Measurements from ENCODE around the gene PDIA5.

The PDIA5 gene

DNA sequence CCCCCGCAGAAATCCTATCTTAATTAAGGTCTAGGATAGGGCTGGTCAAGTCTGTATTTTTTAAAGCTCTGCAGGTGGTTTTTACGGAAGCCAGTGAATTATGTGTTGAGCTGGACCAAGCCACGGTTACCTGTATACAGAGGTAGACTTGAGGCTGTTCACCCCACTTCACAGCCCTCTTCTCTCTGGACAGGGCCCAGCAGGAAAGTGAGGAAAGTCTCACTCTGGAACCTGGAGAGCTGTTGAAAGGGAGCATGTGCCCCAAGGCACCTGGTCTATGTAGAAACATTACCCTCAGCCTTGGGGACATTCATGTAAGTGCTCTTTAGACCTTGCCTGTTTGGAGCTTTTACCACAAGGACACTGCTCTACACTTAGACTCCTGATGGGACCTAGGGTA lies 46.1 kb upstream of the PDIA5 start:
- Histone ChIP-seq H3K4me3 (ENCODE audit: insufficient read depth in 1 of 2, low read depth in 1 of 2, low read length in 2 of 2) (no peak overlapping the region), H3K4me2 (ENCODE audit: low read length, poor library complexity, severe bottlenecking) (no peak overlapping the region), H3K36me3 (ENCODE audit: control insufficient read depth in 1 of 2, insufficient read depth in 2 of 2, low read depth in 1 of 2, low read length in 2 of 2) (no peaks in the 10 kb centered on the region), H3K79me1 (replicated peaks; ENCODE audit: low read length, poor library complexity, severe bottlenecking) (no peaks in the 10 kb centered on the region), H3K27ac (ENCODE audit: low read length, poor library complexity, severe bottlenecking) (no peak overlapping the region), H3K14ac (ENCODE audit: low read length in 2 of 2) (no peak overlapping the region), H2AFZ (ENCODE audit: low read depth, low read length) (no peak overlapping the region), H3K27me3 (ENCODE audit: control insufficient read depth in 1 of 2, insufficient read depth in 1 of 2, low read length in 2 of 2) (peaks cover 86 to 92% of the 10 kb centered on the region in 2 experiments), H3K9ac (ENCODE audit: low read length) (no peak overlapping the region), H2BK120ac (ENCODE audit: low read depth, low read length) (no peak overlapping the region), H2AK5ac (ENCODE audit: low read length, severe bottlenecking) (no peak overlapping the region), H4K91ac (ENCODE audit: low read length) (no peak overlapping the region), H3K9me3 (ENCODE audit: control insufficient read depth, low read length) (peaks cover 11% of the 10 kb centered on the region), H2BK12ac (ENCODE audit: low read length in 2 of 2) (no peak overlapping the region), H3K4me1 (ENCODE audit: control insufficient read depth, insufficient read depth, low read depth, low read length) (no peaks in the 10 kb centered on the region), H2BK15ac (ENCODE audit: low read depth, poor library complexity, severe bottlenecking) (no peak overlapping the region), H2BK5ac (ENCODE audit: low read depth, low read length, poor library complexity, severe bottlenecking) (no peak overlapping the region), H4K8ac (ENCODE audit: low read length) (no peak overlapping the region), H3K18ac (ENCODE audit: low read depth in 1 of 2, low read length in 2 of 2) (no peak overlapping the region), H3K23ac (ENCODE audit: low read length in 2 of 2) (no peak overlapping the region), H3K4ac (ENCODE audit: low read depth in 1 of 2, low read length in 2 of 2) (no peak overlapping the region)
- DNase-seq: no peak
- 89% methylated on average over 3 of the region's 3 CpGs for WGBS

DNA sequence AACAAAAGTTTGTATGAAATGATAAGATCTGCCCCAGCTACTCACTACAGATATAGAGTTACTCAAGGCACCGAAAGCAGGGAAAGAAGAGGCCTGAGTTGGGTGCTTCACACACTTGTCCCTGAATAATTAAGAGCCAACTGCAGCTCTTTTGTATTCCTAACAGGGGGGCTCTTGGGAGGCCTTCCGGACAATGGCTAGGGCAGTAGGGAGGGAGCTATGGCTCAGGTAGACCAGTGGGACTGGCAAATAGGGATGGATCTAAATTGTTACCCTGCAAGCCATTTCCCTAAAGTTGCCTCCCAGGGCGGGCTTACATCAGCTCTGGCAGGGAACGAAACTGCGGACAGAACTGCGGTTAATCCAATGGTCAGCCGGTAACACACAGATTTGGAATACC lies 45.4 kb upstream of the PDIA5 start:
- H4K91ac ChIP-seq (ENCODE audit: low read length): no peak overlapping the region
- no peak overlapping the region for H2BK15ac ChIP-seq (ENCODE audit: low read depth, poor library complexity, severe bottlenecking)
- H3K9ac ChIP-seq (ENCODE audit: low read length): no peak overlapping the region
- DNase-seq: no peak
- H3K27ac ChIP-seq (ENCODE audit: low read length, poor library complexity, severe bottlenecking): no peak overlapping the region
- no peak overlapping the region for H3K18ac ChIP-seq (ENCODE audit: low read depth in 1 of 2, low read length in 2 of 2)
- no peak overlapping the region for H2AFZ ChIP-seq (ENCODE audit: low read depth, low read length)
- no peaks in the 10 kb centered on the region for H3K36me3 ChIP-seq (ENCODE audit: control insufficient read depth in 1 of 2, insufficient read depth in 2 of 2, low read depth in 1 of 2, low read length in 2 of 2)
- H3K4me1 ChIP-seq (ENCODE audit: control insufficient read depth, insufficient read depth, low read depth, low read length): peaks cover 2% of the 10 kb centered on the region
- H2BK5ac ChIP-seq (ENCODE audit: low read depth, low read length, poor library complexity, severe bottlenecking): no peak overlapping the region
- no peaks in the 10 kb centered on the region for H3K79me1 ChIP-seq (replicated peaks; ENCODE audit: low read length, poor library complexity, severe bottlenecking)
- no peak overlapping the region for H3K4ac ChIP-seq (ENCODE audit: low read depth in 1 of 2, low read length in 2 of 2)
- H2AK5ac ChIP-seq (ENCODE audit: low read length, severe bottlenecking): no peak overlapping the region
- H3K23ac ChIP-seq (ENCODE audit: low read length in 2 of 2): no peak overlapping the region
- peaks cover 11% of the 10 kb centered on the region for H3K9me3 ChIP-seq (ENCODE audit: control insufficient read depth, low read length)
- WGBS: 68% methylated on average over 5 of the region's 7 CpGs
- H3K14ac ChIP-seq (ENCODE audit: low read length in 2 of 2): no peak overlapping the region
- H3K27me3 ChIP-seq (ENCODE audit: control insufficient read depth in 1 of 2, insufficient read depth in 1 of 2, low read length in 2 of 2): peaks cover 89 to 93% of the 10 kb centered on the region in 2 experiments
- H3K4me2 ChIP-seq (ENCODE audit: low read length, poor library complexity, severe bottlenecking): no peak overlapping the region
- no peak overlapping the region for H4K8ac ChIP-seq (ENCODE audit: low read length)
- no peak overlapping the region for H3K4me3 ChIP-seq (ENCODE audit: insufficient read depth in 1 of 2, low read depth in 1 of 2, low read length in 2 of 2)
- H2BK120ac ChIP-seq (ENCODE audit: low read depth, low read length): no peak overlapping the region
- no peak overlapping the region for H2BK12ac ChIP-seq (ENCODE audit: low read length in 2 of 2)

DNA sequence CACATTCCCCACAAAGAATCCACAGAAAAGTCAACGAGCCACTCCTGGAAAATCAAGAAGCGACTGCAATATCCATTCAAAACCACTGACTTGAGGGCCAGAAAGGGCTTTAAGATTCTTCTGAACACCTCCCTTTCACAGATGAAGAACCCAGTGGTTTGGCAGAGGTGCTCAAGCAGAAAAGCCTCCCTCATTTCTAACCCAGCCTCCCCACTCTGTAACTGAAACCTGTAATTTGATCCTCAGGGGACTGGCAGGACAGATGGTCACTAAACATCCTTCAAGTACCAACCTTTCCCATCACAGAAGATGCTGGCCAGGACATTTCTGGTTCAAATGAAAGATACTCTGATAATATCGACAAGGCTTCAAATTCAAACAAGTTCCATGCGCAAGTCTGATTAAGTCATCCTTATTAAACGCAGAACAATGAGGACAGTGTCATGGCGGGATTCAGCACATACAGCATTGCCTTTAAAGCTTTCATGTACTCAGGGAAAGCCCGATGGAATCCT lies 44.8 kb upstream of the PDIA5 start:
- no peak overlapping the region for H2BK15ac ChIP-seq (ENCODE audit: low read depth, poor library complexity, severe bottlenecking)
- H3K14ac ChIP-seq (ENCODE audit: low read length in 2 of 2): no peak overlapping the region
- no peak overlapping the region for H3K23ac ChIP-seq (ENCODE audit: low read length in 2 of 2)

DNA sequence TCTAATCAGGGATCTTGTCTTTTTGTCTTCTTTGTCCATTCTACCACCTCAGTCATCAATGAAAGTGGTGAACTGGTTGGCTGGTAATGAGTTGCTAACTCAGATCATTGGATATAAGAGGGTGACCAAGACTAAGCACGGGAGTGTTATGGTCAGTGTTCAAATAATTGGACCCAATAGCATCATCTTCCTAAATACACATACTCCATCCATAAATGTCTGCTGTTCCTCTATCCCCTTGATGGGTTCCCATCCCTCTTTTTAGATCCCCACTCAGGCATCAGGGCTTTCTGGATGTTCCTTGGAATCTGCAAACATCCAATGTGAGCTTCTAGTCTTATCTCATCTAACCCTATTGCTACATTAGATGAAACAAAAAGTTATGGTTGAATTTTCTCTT lies 42.8 kb upstream of the PDIA5 start:
- Histone ChIP-seq H3K18ac (ENCODE audit: low read depth in 1 of 2, low read length in 2 of 2) (no peak overlapping the region), H3K14ac (ENCODE audit: low read length in 2 of 2) (no peak overlapping the region), H2AK5ac (ENCODE audit: low read length, severe bottlenecking) (no peak overlapping the region), H4K91ac (ENCODE audit: low read length) (no peak overlapping the region), H3K27ac (ENCODE audit: low read length, poor library complexity, severe bottlenecking) (no peak overlapping the region), H3K9me3 (ENCODE audit: control insufficient read depth, low read length) (peaks cover 11% of the 10 kb centered on the region), H3K36me3 (ENCODE audit: control insufficient read depth in 1 of 2, insufficient read depth in 2 of 2, low read depth in 1 of 2, low read length in 2 of 2) (no peaks in the 10 kb centered on the region), H2BK5ac (ENCODE audit: low read depth, low read length, poor library complexity, severe bottlenecking) (no peak overlapping the region), H2BK15ac (ENCODE audit: low read depth, poor library complexity, severe bottlenecking) (no peak overlapping the region), H4K8ac (ENCODE audit: low read length) (no peak overlapping the region), H3K4me3 (ENCODE audit: insufficient read depth in 1 of 2, low read depth in 1 of 2, low read length in 2 of 2) (no peak overlapping the region), H3K27me3 (ENCODE audit: control insufficient read depth in 1 of 2, insufficient read depth in 1 of 2, low read length in 2 of 2) (peaks cover 94 to 95% of the 10 kb centered on the region in 2 experiments), H3K23ac (ENCODE audit: low read length in 2 of 2) (no peak overlapping the region), H2BK120ac (ENCODE audit: low read depth, low read length) (no peak overlapping the region), H3K79me1 (replicated peaks; ENCODE audit: low read length, poor library complexity, severe bottlenecking) (no peaks in the 10 kb centered on the region), H3K9ac (ENCODE audit: low read length) (no peak overlapping the region), H2BK12ac (ENCODE audit: low read length in 2 of 2) (no peak overlapping the region), H3K4me2 (ENCODE audit: low read length, poor library complexity, severe bottlenecking) (no peak overlapping the region), H3K4me1 (ENCODE audit: control insufficient read depth, insufficient read depth, low read depth, low read length) (peaks cover 23% of the 10 kb centered on the region), H2AFZ (ENCODE audit: low read depth, low read length) (no peak overlapping the region), H3K4ac (ENCODE audit: low read depth in 1 of 2, low read length in 2 of 2) (no peak overlapping the region)
- DNase-seq: no peak
- WGBS: 95% methylated on average over 1 of the region's 1 CpG

More for the DNA sequence above, 44.8 kb upstream of the PDIA5 start:
- Histone ChIP-seq H3K79me1 (replicated peaks; ENCODE audit: low read length, poor library complexity, severe bottlenecking) (no peaks in the 10 kb centered on the region), H2AFZ (ENCODE audit: low read depth, low read length) (no peak overlapping the region), H2AK5ac (ENCODE audit: low read length, severe bottlenecking) (no peak overlapping the region), H3K4ac (ENCODE audit: low read depth in 1 of 2, low read length in 2 of 2) (no peak overlapping the region), H3K4me1 (ENCODE audit: control insufficient read depth, insufficient read depth, low read depth, low read length) (peaks cover 9% of the 10 kb centered on the region), H3K4me3 (ENCODE audit: insufficient read depth in 1 of 2, low read depth in 1 of 2, low read length in 2 of 2) (no peak overlapping the region), H4K8ac (ENCODE audit: low read length) (no peak overlapping the region), H3K36me3 (ENCODE audit: control insufficient read depth in 1 of 2, insufficient read depth in 2 of 2, low read depth in 1 of 2, low read length in 2 of 2) (no peaks in the 10 kb centered on the region), H3K18ac (ENCODE audit: low read depth in 1 of 2, low read length in 2 of 2) (no peak overlapping the region), H2BK5ac (ENCODE audit: low read depth, low read length, poor library complexity, severe bottlenecking) (no peak overlapping the region), H3K9me3 (ENCODE audit: control insufficient read depth, low read length) (peaks cover 11% of the 10 kb centered on the region), H3K27ac (ENCODE audit: low read length, poor library complexity, severe bottlenecking) (no peak overlapping the region), H4K91ac (ENCODE audit: low read length) (no peak overlapping the region), H3K4me2 (ENCODE audit: low read length, poor library complexity, severe bottlenecking) (no peak overlapping the region), H2BK12ac (ENCODE audit: low read length in 2 of 2) (no peak overlapping the region), H3K9ac (ENCODE audit: low read length) (no peak overlapping the region), H2BK120ac (ENCODE audit: low read depth, low read length) (no peak overlapping the region), H3K27me3 (ENCODE audit: control insufficient read depth in 1 of 2, insufficient read depth in 1 of 2, low read length in 2 of 2) (peaks cover 96 to 98% of the 10 kb centered on the region in 2 experiments)
- WGBS: 85% methylated on average over 7 of the region's 7 CpGs
- DNase-seq: no peak

Data from mesenchymal stem cell (in vitro differentiated cells and primary cell).